Activated CD8-positive, alpha-beta memory T cell treated with anti-CD3 and anti-CD28 coated beads, Interleukin-2, amount 50 U/mL, for 4 hours (primary cell): Measurements from ENCODE around the gene KIF3B.
A peak's percentile ranks its signal among the peaks of the same experiment; 100 is the strongest.
"Not testable (repeated sequence)": the region's sequence is repeated elsewhere in the genome, so short reads cannot be mapped to it uniquely, and the experiment has no call there.

Experiments used
- DNase-seq: peaks from one replicate; pipeline ENCODE4 v3.0.0-alpha.2; 2020

KIF3B gene

GRCh38 chr20:32333181-32333987 is 55.9 kb downstream of the KIF3B start:
- DNase-seq = no peak

- DNase-seq = peak; percentile 40
Measured at GRCh38 chr20:32333988-32334885, 56.8 kb downstream of the KIF3B start.

- DNase-seq = no peak
Measured at GRCh38 chr20:32336918-32337347, 59.5 kb downstream of the KIF3B start.

GRCh38 chr20:32337937-32338661 is 60.6 kb downstream of the KIF3B start:
- no peak for DNase-seq

GRCh38 chr20:32338665-32339064 is 61.2 kb downstream of the KIF3B start:
- DNase-seq = no peak

- DNase-seq = no peak
Measured at GRCh38 chr20:32339116-32339515, 61.7 kb downstream of the KIF3B start.

- not testable (repeated sequence) for DNase-seq
Measured at GRCh38 chr20:32341053-32341452, 63.6 kb downstream of the KIF3B start.

- no peak for DNase-seq
Measured at GRCh38 chr20:32343439-32343838, 66.0 kb downstream of the KIF3B start.

GRCh38 chr20:32344835-32345506 is 67.5 kb downstream of the KIF3B start:
- DNase-seq = no peak

GRCh38 chr20:32348207-32348606 is 70.8 kb downstream of the KIF3B start:
- DNase-seq = no peak

GRCh38 chr20:32350421-32350820 is 73.0 kb downstream of the KIF3B start:
- no peak for DNase-seq

GRCh38 chr20:32352121-32352720 is 74.8 kb downstream of the KIF3B start:
- DNase-seq = no peak

- DNase-seq = no peak
Measured at GRCh38 chr20:32353848-32354496, 76.5 kb downstream of the KIF3B start.

- DNase-seq = no peak
Measured at GRCh38 chr20:32354592-32355416, 77.4 kb downstream of the KIF3B start.

GRCh38 chr20:32355417-32355841 is 78.0 kb downstream of the KIF3B start:
- DNase-seq = no peak

- DNase-seq = not testable (repeated sequence)
Measured at GRCh38 chr20:32355907-32356621, 78.6 kb downstream of the KIF3B start.

GRCh38 chr20:32356622-32357374 is 79.3 kb downstream of the KIF3B start:
- DNase-seq = no peak

- no peak for DNase-seq
Measured at GRCh38 chr20:32357375-32357868, 80.0 kb downstream of the KIF3B start.
